ENCODE results near the gene AOX1.

GRCh38 chr2:200624658-200625057 lies 38.8 kb downstream of the AOX1 start:
- TF ChIP-seq CTCF (IDR thresholded peaks at IDR 0.05): no peak
- no peak for TF ChIP-seq POLR2A (IDR thresholded peaks at IDR 0.05)

Measured in prostate gland (tissue), 2 donors.